HG03045 (cell line): ENCODE measurements around the gene SND1.
"Not testable (repeated sequence)": the region's sequence is repeated elsewhere in the genome, so short reads cannot be mapped to it uniquely, and the experiment has no call there.

Experiments
- ATAC-seq: cut with Tn5 transposase; IDR thresholded peaks from one replicate; pipeline ENCODE4 v1.9.1; 2021; ENCODE audit warnings: mild to moderate bottlenecking, moderate library complexity; ENCODE audit not compliant: unreplicated experiment

SND1 gene

GRCh38 chr7:127950233-127950935, 298.4 kb downstream of the SND1 start:
- no peak for ATAC-seq

- no peak for ATAC-seq
These were observed 301.7 kb downstream of the SND1 start for GRCh38 chr7:127953423-127954356.

GRCh38 chr7:127954357-127954748, 302.4 kb downstream of the SND1 start:
- no peak for ATAC-seq

GRCh38 chr7:127955051-127955531, 303.1 kb downstream of the SND1 start:
- no peak for ATAC-seq

- no peak for ATAC-seq
These were observed 305.9 kb downstream of the SND1 start for GRCh38 chr7:127957886-127958285.

GRCh38 chr7:127959770-127960169, 307.8 kb downstream of the SND1 start:
- ATAC-seq, result peak; percentile 56

GRCh38 chr7:127961786-127962453, 309.9 kb downstream of the SND1 start:
- no peak for ATAC-seq

GRCh38 chr7:127962589-127963361, 310.8 kb downstream of the SND1 start:
- ATAC-seq, result no peak

GRCh38 chr7:127963850-127964249, 311.9 kb downstream of the SND1 start:
- ATAC-seq, result not testable (repeated sequence)

- no peak for ATAC-seq
These were observed 315.3 kb downstream of the SND1 start for GRCh38 chr7:127967281-127967680.

- no peak for ATAC-seq
These were observed 316.6 kb downstream of the SND1 start for GRCh38 chr7:127968547-127968946.

- ATAC-seq, result no peak
These were observed 321.8 kb downstream of the SND1 start for GRCh38 chr7:127973832-127974231.

GRCh38 chr7:127974446-127975035, 322.5 kb downstream of the SND1 start:
- ATAC-seq, result no peak

- ATAC-seq, result no peak
These were observed 324.2 kb downstream of the SND1 start for GRCh38 chr7:127976056-127976737.

GRCh38 chr7:127976738-127977120, 324.7 kb downstream of the SND1 start:
- no peak for ATAC-seq

- ATAC-seq, result no peak
These were observed 326.4 kb downstream of the SND1 start for GRCh38 chr7:127978421-127978820.

GRCh38 chr7:127979113-127979727, 327.2 kb downstream of the SND1 start:
- no peak for ATAC-seq

GRCh38 chr7:127979728-127980126, 327.7 kb downstream of the SND1 start:
- ATAC-seq, result no peak

GRCh38 chr7:127980901-127981300, 328.9 kb downstream of the SND1 start:
- no peak for ATAC-seq
